Trophoblast cell (in vitro differentiated cells and primary cell): ENCODE data around the gene HSPA1L.

Experiments used
- DNase-seq, 2 donors: peaks; one replicate each; pipeline ENCODE4 v3.0.0-alpha.2; 2016
- H2AFZ ChIP-seq: 2 replicates; pipeline ENCODE4 v1.6.1; 2013; ENCODE audit warnings: low read length, moderate library complexity, mild to moderate bottlenecking; ENCODE audit not compliant: insufficient read depth, poor library complexity
- H2AK5ac ChIP-seq: 2 replicates; pipeline ENCODE4 v1.6.1; 2013; ENCODE audit warnings: mild to moderate bottlenecking, low read length
- H2BK120ac ChIP-seq: 2 replicates; pipeline ENCODE4 v1.6.1; 2013; ENCODE audit warnings: low read length, mild to moderate bottlenecking, moderate library complexity; ENCODE audit not compliant: insufficient read depth, poor library complexity
- H2BK12ac ChIP-seq: 2 replicates; pipeline ENCODE4 v1.6.1; 2013; ENCODE audit warnings: mild to moderate bottlenecking, low read length, moderate library complexity
- H2BK5ac ChIP-seq: 2 replicates; pipeline ENCODE4 v1.6.1; 2013; ENCODE audit warnings: low read length, low read depth, moderate library complexity, mild to moderate bottlenecking; ENCODE audit not compliant: poor library complexity
- H3K14ac ChIP-seq: 2 replicates; pipeline ENCODE4 v1.6.1; 2013; ENCODE audit warnings: mild to moderate bottlenecking, low read length
- H3K18ac ChIP-seq: 2 replicates; pipeline ENCODE4 v1.6.1; 2013; ENCODE audit warnings: mild to moderate bottlenecking, low read length
- H3K23ac ChIP-seq: 2 replicates; pipeline ENCODE4 v1.6.1; 2013; ENCODE audit warnings: low read length
- H3K27ac ChIP-seq: 2 replicates; pipeline ENCODE4 v1.5.1; 2013; ENCODE audit warnings: low read depth, mild to moderate bottlenecking, inconsistent platforms, low read length, moderate library complexity
- H3K27me3 ChIP-seq: 2 replicates; pipeline ENCODE4 v1.6.1; 2013; ENCODE audit warnings: inconsistent platforms, mild to moderate bottlenecking, low read length, moderate library complexity; ENCODE audit not compliant: insufficient read depth
- H3K36me3 ChIP-seq, 2 experiments: 1 replicate in 1 of 2; 2 replicates in 1 of 2; pipeline ENCODE4 v1.6.1; 2013; ENCODE audit warnings: low read length in 2 of 2, mild to moderate bottlenecking in 2 of 2, moderate library complexity in 1 of 2; ENCODE audit not compliant: insufficient read depth in 2 of 2, control insufficient read depth in 1 of 2
- H3K4ac ChIP-seq: 2 replicates; pipeline ENCODE4 v1.6.1; 2013; ENCODE audit warnings: low read depth, mild to moderate bottlenecking, low read length, moderate library complexity
- H3K4me1 ChIP-seq, 2 experiments: 1 replicate in 1 of 2; 2 replicates in 1 of 2; pipeline ENCODE4 v1.6.1; 2013; ENCODE audit warnings: low read length in 2 of 2, mild to moderate bottlenecking in 2 of 2, moderate library complexity in 1 of 2; ENCODE audit not compliant: insufficient read depth in 2 of 2, control insufficient read depth in 1 of 2
- H3K4me2 ChIP-seq: 2 replicates; pipeline ENCODE4 v1.6.1; 2013; ENCODE audit warnings: inconsistent platforms, mild to moderate bottlenecking, low read length, moderate library complexity
- H3K4me3 ChIP-seq: 2 replicates; pipeline ENCODE4 v1.5.1; 2013; ENCODE audit warnings: mild to moderate bottlenecking, low read depth, low read length, inconsistent platforms
- H3K79me1 ChIP-seq: one replicate; pipeline ENCODE4 v1.6.1; 2013; ENCODE audit warnings: low read length
- H3K79me2 ChIP-seq: 2 replicates; pipeline ENCODE4 v1.6.1; 2013; ENCODE audit warnings: low read length, mild to moderate bottlenecking; ENCODE audit not compliant: control insufficient read depth, insufficient read depth, poor library complexity
- H3K9ac ChIP-seq: 2 replicates; pipeline ENCODE4 v1.6.1; 2013; ENCODE audit warnings: mild to moderate bottlenecking, low read length
- H3K9me3 ChIP-seq: 2 replicates; pipeline ENCODE4 v1.6.1; 2013; ENCODE audit warnings: low read depth, mild to moderate bottlenecking, control low read depth, inconsistent platforms, low read length; ENCODE audit not compliant: insufficient read depth
- H4K12ac ChIP-seq: 2 replicates; pipeline ENCODE4 v1.6.1; 2013; ENCODE audit warnings: low read depth, mild to moderate bottlenecking, low read length, moderate library complexity
- H4K8ac ChIP-seq: 2 replicates; pipeline ENCODE4 v1.6.1; 2013; ENCODE audit warnings: low read depth, mild to moderate bottlenecking, low read length, moderate library complexity
- H4K91ac ChIP-seq: one replicate; pipeline ENCODE4 v1.6.1; 2013; ENCODE audit warnings: low read depth, mild to moderate bottlenecking, low read length, moderate library complexity
- WGBS: extraction: QIAGEN DNeasy Blood & Tissue Kit; methylation state at CpG from one replicate; pipeline ENCODE4 v1.1.7; 2013; ENCODE audit warnings: missing lambda C conversion rate; ENCODE audit not compliant: insufficient read length, insufficient coverage; ENCODE audit errors: extremely low coverage; 5-methylcytosine and 5-hydroxymethylcytosine counted together

The HSPA1L gene

DNA sequence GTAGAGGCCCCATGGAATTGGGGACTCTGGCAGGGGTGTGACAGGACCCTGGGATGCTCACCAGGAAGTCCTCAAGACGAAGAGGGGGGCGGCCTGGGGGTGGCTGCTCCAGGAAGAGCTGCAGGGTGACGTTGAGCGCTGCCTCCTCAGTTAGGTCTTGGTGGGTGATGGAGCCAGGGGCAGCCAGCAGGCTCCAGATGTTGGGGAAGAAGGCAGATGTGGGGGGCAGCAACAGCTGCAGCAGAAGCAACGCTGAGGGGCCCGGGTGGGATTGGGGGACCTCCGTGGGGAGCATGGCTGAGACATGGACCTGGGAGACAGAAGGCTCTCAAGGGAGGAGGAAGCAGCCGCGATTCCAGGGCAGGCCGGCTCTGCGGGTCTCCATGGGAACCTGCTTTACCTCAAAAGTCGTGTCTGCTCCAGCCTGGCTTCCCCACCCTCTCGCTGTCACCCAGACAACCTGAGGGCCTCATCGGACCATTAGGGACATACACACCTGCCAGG is 38.5 kb downstream of the HSPA1L start:
- peaks cover 0 to 10% of the 10 kb centered on the region in 2 experiments for H3K4me1 ChIP-seq
- H3K27ac ChIP-seq: no peak overlapping the region
- H2AFZ ChIP-seq: peak overlapping the region; percentile 12
- H3K18ac ChIP-seq: no peak overlapping the region
- H3K79me2 ChIP-seq: no peaks in the 10 kb centered on the region
- no peak overlapping the region for H2BK5ac ChIP-seq
- H3K14ac ChIP-seq: no peak overlapping the region
- no peaks in the 10 kb centered on the region for H3K9me3 ChIP-seq
- no peak overlapping the region for H3K23ac ChIP-seq
- H4K12ac ChIP-seq: no peak overlapping the region
- no peak overlapping the region for H3K4ac ChIP-seq
- H3K4me3 ChIP-seq: no peak overlapping the region
- no peaks in the 10 kb centered on the region for H3K79me1 ChIP-seq
- H2AK5ac ChIP-seq: peak overlapping the region; percentile 45
- no peak overlapping the region for H2BK12ac ChIP-seq
- H4K91ac ChIP-seq: peak overlapping the region; percentile 21
- H2BK120ac ChIP-seq: no peak overlapping the region
- no peak overlapping the region for H4K8ac ChIP-seq
- no CpG with 5 or more reads among the region's 14 CpGs for WGBS
- peak in 1 of 2 donors; percentile 16 for DNase-seq
- no peaks in the 10 kb centered on the region for H3K27me3 ChIP-seq
- peaks cover 36 to 40% of the 10 kb centered on the region in 2 experiments for H3K36me3 ChIP-seq
- H3K9ac ChIP-seq: no peak overlapping the region
- peak overlapping the region; percentile 4 for H3K4me2 ChIP-seq

DNA sequence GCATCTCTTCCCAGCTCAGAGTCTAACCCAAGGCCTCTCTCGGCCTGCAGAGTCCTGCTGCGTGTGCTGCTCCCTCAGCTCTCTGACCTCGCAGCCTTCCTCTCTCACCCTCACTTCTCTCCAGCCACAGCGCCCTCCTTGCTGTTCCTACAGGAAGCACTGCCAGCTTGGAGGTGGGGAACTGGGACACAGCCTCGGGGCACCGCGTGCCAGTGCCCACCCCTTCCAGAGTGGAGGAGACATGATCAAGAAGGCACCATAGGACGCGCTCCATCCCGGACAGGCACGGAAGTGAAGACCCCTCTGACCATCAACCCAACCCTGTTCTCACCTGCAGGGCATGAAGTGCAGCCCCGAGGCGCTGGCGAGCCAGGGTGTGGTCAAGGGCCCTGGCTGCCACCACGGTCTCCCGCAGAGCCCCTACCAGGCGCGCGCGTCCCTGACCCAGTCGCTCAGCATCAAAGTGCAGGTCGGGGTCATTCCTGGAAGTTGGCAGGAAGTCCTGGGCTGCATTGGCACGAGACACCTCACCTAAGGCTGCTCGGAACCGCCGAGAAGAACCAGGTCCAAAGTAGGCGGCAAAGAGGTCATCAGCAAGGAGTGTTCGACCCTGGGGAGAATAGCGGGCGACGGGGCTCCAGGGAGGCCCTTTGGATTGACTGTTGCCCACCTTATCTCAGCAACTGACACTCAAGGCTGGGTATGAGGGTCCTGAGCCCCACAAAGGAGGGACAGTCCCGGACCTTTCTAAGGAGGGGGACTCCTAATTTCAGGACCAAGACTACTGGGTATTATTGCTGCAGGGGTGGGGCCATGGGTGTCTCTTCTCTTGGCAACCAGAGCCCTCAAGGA is 39.2 kb downstream of the HSPA1L start:
- no peak overlapping the region for H2BK12ac ChIP-seq
- WGBS: no CpG with 5 or more reads among the region's 32 CpGs

DNA sequence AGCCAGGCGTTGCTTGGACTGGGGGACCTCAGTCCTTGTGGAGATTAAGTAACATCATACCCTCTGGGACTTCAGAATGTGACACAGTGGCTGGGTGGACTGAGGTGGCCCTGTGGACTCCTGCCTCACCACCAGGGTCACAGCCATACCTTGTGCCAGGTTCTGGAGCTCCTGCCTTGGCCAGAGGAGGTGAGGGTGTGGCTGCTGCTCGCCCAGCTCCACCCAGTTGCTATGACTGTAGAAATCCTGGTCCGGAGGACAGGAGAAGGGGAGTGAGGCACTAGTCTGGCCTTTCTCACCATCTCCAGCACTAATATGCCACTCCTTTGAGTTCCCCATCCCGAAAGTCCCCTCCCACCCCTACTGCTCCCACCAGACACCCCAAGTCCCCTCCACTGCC is 39.9 kb downstream of the HSPA1L start:
- Histone ChIP-seq H3K18ac (no peak overlapping the region), H3K14ac (no peak overlapping the region), H3K23ac (no peak overlapping the region), H3K4me2 (no peak overlapping the region), H3K27me3 (no peaks in the 10 kb centered on the region), H2AFZ (no peak overlapping the region), H3K79me2 (no peaks in the 10 kb centered on the region), H2BK5ac (no peak overlapping the region), H2BK12ac (peak overlapping the region; percentile 58), H3K9me3 (no peaks in the 10 kb centered on the region), H3K36me3 (peaks cover 22 to 26% of the 10 kb centered on the region in 2 experiments), H3K4me3 (no peak overlapping the region), H3K79me1 (no peaks in the 10 kb centered on the region), H4K91ac (no peak overlapping the region), H3K27ac (no peak overlapping the region), H3K9ac (no peak overlapping the region), H3K4me1 (peaks cover 0 to 10% of the 10 kb centered on the region in 2 experiments), H4K8ac (no peak overlapping the region), H4K12ac (no peak overlapping the region), H3K4ac (no peak overlapping the region), H2BK120ac (no peak overlapping the region), H2AK5ac (no peak overlapping the region)
- WGBS: no CpG with 5 or more reads among the region's 4 CpGs
- DNase-seq: no peak

More for the DNA sequence above, 39.2 kb downstream of the HSPA1L start:
- Histone ChIP-seq H3K79me1 (no peaks in the 10 kb centered on the region), H3K18ac (no peak overlapping the region), H3K23ac (no peak overlapping the region), H2BK120ac (no peak overlapping the region), H3K4ac (no peak overlapping the region), H3K27ac (no peak overlapping the region), H3K4me3 (no peak overlapping the region), H3K27me3 (no peaks in the 10 kb centered on the region), H3K36me3 (peaks cover 29 to 33% of the 10 kb centered on the region in 2 experiments), H3K4me2 (no peak overlapping the region), H3K14ac (no peak overlapping the region), H2AFZ (no peak overlapping the region), H2AK5ac (no peak overlapping the region), H4K91ac (peak overlapping the region; percentile 21), H2BK5ac (no peak overlapping the region), H4K8ac (no peak overlapping the region), H3K9me3 (no peaks in the 10 kb centered on the region), H3K9ac (no peak overlapping the region), H4K12ac (no peak overlapping the region), H3K4me1 (peaks cover 0 to 10% of the 10 kb centered on the region in 2 experiments), H3K79me2 (no peaks in the 10 kb centered on the region)
- no peak for DNase-seq

DNA sequence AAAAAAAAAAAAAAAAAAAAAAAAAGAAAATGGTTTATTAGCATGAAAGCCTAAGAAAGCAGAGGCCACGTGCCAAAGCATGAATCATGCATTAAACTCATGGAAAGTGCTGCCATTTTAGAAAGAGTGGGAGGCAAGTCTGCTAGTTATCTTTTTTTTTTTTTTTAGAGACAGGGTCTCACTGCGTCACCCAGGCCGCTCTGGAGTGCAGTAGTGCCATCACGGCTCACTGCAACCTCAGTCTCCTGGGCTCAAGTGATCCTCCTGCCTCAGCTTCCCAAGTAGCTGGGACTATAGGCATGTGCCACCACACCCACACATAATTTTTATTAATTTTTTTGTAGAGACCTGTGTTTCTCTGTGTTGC is 43.1 kb downstream of the HSPA1L start:
- DNase-seq: no peak

More for the DNA sequence above, 43.1 kb downstream of the HSPA1L start:
- Histone ChIP-seq H3K9ac (no peak overlapping the region), H3K23ac (no peak overlapping the region), H3K27me3 (no peaks in the 10 kb centered on the region), H3K9me3 (no peaks in the 10 kb centered on the region), H3K36me3 (no peaks in the 10 kb centered on the region), H2BK120ac (no peak overlapping the region), H2AFZ (no peak overlapping the region), H4K8ac (no peak overlapping the region), H3K4ac (no peak overlapping the region), H3K4me1 (peaks cover 7 to 10% of the 10 kb centered on the region in 2 experiments), H4K91ac (no peak overlapping the region), H4K12ac (no peak overlapping the region), H3K27ac (no peak overlapping the region), H3K18ac (no peak overlapping the region), H2BK5ac (no peak overlapping the region), H2AK5ac (no peak overlapping the region), H3K4me2 (no peak overlapping the region), H3K4me3 (no peak overlapping the region), H2BK12ac (no peak overlapping the region), H3K79me1 (no peaks in the 10 kb centered on the region), H3K14ac (no peak overlapping the region), H3K79me2 (no peaks in the 10 kb centered on the region)
- no CpG with 5 or more reads among the region's 4 CpGs for WGBS
